ENCODE measurements around the gene GFOD2. TPM values are rescaled to one million over a fixed set of nuclear protein-coding genes. Genes with fewer than 3 reads are reported as not detected.

Gene GFOD2
- total and polyA plus RNA-seq, 2 experiments from 2014 or later = 19.3 to 34.3 TPM

DNA sequence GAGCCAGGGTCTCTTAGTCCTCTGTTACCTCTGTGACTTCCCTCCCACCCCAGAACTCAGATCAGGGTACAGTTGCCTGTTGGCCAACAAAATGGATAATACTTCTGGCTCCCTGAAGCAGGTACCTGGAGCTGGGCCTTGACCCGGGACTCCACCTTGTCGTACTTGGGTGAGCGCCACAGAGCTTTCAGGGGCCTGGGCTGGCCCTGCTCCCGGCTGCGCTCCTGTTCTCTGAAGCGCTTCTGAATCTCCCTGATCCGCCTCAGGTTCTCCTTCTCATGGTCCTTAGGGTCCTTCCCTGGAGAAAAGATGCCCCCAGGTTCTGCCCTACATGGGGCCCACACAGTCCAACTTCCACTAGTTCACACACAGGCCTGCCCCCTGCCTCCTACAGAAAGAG, 54.2 kb downstream of the GFOD2 start:
- DNase-seq (ENCODE audit: low spot score) = no peak
- TF ChIP-seq, protein P1, sequence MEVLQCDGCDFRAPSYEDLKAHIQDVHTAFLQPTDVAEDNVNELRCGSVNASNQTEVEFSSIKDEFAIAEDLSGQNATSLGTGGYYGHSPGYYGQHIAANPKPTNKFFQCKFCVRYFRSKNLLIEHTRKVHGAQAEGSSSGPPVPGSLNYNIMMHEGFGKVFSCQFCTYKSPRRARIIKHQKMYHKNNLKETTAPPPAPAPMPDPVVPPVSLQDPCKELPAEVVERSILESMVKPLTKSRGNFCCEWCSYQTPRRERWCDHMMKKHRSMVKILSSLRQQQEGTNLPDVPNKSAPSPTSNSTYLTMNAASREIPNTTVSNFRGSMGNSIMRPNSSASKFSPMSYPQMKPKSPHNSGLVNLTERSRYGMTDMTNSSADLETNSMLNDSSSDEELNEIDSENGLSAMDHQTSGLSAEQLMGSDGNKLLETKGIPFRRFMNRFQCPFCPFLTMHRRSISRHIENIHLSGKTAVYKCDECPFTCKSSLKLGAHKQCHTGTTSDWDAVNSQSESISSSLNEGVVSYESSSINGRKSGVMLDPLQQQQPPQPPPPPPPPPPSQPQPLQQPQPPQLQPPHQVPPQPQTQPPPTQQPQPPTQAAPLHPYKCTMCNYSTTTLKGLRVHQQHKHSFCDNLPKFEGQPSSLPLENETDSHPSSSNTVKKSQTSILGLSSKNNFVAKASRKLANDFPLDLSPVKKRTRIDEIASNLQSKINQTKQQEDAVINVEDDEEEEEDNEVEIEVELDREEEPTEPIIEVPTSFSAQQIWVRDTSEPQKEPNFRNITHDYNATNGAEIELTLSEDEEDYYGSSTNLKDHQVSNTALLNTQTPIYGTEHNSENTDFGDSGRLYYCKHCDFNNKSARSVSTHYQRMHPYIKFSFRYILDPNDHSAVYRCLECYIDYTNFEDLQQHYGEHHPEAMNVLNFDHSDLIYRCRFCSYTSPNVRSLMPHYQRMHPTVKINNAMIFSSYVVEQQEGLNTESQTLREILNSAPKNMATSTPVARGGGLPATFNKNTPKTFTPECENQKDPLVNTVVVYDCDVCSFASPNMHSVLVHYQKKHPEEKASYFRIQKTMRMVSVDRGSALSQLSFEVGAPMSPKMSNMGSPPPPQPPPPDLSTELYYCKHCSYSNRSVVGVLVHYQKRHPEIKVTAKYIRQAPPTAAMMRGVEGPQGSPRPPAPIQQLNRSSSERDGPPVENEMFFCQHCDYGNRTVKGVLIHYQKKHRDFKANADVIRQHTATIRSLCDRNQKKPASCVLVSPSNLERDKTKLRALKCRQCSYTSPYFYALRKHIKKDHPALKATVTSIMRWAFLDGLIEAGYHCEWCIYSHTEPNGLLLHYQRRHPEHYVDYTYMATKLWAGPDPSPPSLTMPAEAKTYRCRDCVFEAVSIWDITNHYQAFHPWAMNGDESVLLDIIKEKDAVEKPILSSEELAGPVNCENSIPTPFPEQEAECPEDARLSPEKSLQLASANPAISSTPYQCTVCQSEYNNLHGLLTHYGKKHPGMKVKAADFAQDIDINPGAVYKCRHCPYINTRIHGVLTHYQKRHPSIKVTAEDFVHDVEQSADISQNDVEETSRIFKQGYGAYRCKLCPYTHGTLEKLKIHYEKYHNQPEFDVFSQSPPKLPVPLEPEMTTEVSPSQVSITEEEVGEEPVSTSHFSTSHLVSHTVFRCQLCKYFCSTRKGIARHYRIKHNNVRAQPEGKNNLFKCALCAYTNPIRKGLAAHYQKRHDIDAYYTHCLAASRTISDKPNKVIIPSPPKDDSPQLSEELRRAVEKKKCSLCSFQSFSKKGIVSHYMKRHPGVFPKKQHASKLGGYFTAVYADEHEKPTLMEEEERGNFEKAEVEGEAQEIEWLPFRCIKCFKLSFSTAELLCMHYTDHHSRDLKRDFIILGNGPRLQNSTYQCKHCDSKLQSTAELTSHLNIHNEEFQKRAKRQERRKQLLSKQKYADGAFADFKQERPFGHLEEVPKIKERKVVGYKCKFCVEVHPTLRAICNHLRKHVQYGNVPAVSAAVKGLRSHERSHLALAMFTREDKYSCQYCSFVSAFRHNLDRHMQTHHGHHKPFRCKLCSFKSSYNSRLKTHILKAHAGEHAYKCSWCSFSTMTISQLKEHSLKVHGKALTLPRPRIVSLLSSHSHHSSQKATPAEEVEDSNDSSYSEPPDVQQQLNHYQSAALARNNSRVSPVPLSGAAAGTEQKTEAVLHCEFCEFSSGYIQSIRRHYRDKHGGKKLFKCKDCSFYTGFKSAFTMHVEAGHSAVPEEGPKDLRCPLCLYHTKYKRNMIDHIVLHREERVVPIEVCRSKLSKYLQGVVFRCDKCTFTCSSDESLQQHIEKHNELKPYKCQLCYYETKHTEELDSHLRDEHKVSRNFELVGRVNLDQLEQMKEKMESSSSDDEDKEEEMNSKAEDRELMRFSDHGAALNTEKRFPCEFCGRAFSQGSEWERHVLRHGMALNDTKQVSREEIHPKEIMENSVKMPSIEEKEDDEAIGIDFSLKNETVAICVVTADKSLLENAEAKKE (CRISPR knock-in tag; IDR thresholded peaks at IDR 0.05) = no peak
- TF ChIP-seq NANOG (IDR thresholded peaks at IDR 0.05; ENCODE audit: borderline replicate concordance) (no peak), ZNF331 (CRISPR knock-in tag; IDR thresholded peaks at IDR 0.05; ENCODE audit: low read depth) (no peak), POLR2AphosphoS5 (IDR thresholded peaks at IDR 0.05; ENCODE audit: low read depth) (no peak), EZH2phosphoT487 (IDR thresholded peaks at IDR 0.05; ENCODE audit: unreplicated experiment) (no peak), CREB1 (CRISPR knock-in tag; IDR thresholded peaks at IDR 0.05; ENCODE audit: low read depth) (no peak), STAT1 (IDR thresholded peaks at IDR 0.05; ENCODE audit: unreplicated experiment) (no peak), JUNB (IDR thresholded peaks at IDR 0.05; ENCODE audit: unreplicated experiment) (no peak), ZNF114 (CRISPR knock-in tag; IDR thresholded peaks at IDR 0.05) (no peak), EZH2 (IDR thresholded peaks at IDR 0.05; ENCODE audit: low read depth, unreplicated experiment) (no peak)
- TF ChIP-seq, protein P2, sequence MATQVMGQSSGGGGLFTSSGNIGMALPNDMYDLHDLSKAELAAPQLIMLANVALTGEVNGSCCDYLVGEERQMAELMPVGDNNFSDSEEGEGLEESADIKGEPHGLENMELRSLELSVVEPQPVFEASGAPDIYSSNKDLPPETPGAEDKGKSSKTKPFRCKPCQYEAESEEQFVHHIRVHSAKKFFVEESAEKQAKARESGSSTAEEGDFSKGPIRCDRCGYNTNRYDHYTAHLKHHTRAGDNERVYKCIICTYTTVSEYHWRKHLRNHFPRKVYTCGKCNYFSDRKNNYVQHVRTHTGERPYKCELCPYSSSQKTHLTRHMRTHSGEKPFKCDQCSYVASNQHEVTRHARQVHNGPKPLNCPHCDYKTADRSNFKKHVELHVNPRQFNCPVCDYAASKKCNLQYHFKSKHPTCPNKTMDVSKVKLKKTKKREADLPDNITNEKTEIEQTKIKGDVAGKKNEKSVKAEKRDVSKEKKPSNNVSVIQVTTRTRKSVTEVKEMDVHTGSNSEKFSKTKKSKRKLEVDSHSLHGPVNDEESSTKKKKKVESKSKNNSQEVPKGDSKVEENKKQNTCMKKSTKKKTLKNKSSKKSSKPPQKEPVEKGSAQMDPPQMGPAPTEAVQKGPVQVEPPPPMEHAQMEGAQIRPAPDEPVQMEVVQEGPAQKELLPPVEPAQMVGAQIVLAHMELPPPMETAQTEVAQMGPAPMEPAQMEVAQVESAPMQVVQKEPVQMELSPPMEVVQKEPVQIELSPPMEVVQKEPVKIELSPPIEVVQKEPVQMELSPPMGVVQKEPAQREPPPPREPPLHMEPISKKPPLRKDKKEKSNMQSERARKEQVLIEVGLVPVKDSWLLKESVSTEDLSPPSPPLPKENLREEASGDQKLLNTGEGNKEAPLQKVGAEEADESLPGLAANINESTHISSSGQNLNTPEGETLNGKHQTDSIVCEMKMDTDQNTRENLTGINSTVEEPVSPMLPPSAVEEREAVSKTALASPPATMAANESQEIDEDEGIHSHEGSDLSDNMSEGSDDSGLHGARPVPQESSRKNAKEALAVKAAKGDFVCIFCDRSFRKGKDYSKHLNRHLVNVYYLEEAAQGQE (IDR thresholded peaks at IDR 0.05; ENCODE audit: unreplicated experiment) = no peak
- TF ChIP-seq, protein P3, sequence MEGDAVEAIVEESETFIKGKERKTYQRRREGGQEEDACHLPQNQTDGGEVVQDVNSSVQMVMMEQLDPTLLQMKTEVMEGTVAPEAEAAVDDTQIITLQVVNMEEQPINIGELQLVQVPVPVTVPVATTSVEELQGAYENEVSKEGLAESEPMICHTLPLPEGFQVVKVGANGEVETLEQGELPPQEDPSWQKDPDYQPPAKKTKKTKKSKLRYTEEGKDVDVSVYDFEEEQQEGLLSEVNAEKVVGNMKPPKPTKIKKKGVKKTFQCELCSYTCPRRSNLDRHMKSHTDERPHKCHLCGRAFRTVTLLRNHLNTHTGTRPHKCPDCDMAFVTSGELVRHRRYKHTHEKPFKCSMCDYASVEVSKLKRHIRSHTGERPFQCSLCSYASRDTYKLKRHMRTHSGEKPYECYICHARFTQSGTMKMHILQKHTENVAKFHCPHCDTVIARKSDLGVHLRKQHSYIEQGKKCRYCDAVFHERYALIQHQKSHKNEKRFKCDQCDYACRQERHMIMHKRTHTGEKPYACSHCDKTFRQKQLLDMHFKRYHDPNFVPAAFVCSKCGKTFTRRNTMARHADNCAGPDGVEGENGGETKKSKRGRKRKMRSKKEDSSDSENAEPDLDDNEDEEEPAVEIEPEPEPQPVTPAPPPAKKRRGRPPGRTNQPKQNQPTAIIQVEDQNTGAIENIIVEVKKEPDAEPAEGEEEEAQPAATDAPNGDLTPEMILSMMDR (conservative IDR thresholded peaks at IDR 0.05; ENCODE audit: low read depth in 2 of 2) = no peak
- TF ChIP-seq, protein P4, sequence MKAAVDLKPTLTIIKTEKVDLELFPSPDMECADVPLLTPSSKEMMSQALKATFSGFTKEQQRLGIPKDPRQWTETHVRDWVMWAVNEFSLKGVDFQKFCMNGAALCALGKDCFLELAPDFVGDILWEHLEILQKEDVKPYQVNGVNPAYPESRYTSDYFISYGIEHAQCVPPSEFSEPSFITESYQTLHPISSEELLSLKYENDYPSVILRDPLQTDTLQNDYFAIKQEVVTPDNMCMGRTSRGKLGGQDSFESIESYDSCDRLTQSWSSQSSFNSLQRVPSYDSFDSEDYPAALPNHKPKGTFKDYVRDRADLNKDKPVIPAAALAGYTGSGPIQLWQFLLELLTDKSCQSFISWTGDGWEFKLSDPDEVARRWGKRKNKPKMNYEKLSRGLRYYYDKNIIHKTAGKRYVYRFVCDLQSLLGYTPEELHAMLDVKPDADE (IDR thresholded peaks at IDR 0.05) = no peak
- peaks cover 10% of the 10 kb centered on the region for H3K27me3 ChIP-seq (ENCODE audit: insufficient read depth)
- Mint-ChIP-seq H3K27ac (no peak overlapping the region), H3K9me3 (no peaks in the 10 kb centered on the region; the same call in 2 of the 3 replicates), H3K27me3 (ENCODE audit: insufficient read depth, low read depth, poor library complexity) (peaks cover 25% of the 10 kb centered on the region), H3K4me3 (peak overlapping the region; percentile 74; the same call in 1 of the 3 replicates), H3K4me1 (peaks cover 17% of the 10 kb centered on the region), H3K36me3 (ENCODE audit: low read depth) (peaks cover 3% of the 10 kb centered on the region)
- H3K36me3 ChIP-seq (ENCODE audit: insufficient read depth) = no peaks in the 10 kb centered on the region
- H3K79me2 ChIP-seq (replicated peaks; ENCODE audit: insufficient read depth) = no peaks in the 10 kb centered on the region
- 0 out of 2 replicates have a peak, but pooled peaks cover 5% of the 10 kb centered on the region for H4K20me1 ChIP-seq (replicated peaks; ENCODE audit: insufficient read depth)
- H3K27ac ChIP-seq (ENCODE audit: low read depth) = no peak overlapping the region
- no peak overlapping the region for H3K4me3 ChIP-seq
- H3K4me2 ChIP-seq = no peak overlapping the region
- no peaks in the 10 kb centered on the region for H3K9me2 ChIP-seq (ENCODE audit: insufficient read depth)
- H3F3A ChIP-seq (replicated peaks; ENCODE audit: low read depth) = peaks cover 32% of the 10 kb centered on the region
- ATAC-seq = no peak
- H2AFZ ChIP-seq = no peak overlapping the region
- H3K4me1 ChIP-seq (ENCODE audit: insufficient read depth) = peaks cover 14% of the 10 kb centered on the region; the same call in 1 of the 2 replicates

Data from GM23338 (cell line).